HG03135 (cell line): Measurements from ENCODE around the gene GLIPR2.
A peak's percentile ranks its signal among the peaks of the same experiment; 100 is the strongest.

Experiments used
- ATAC-seq: cut with Tn5 transposase; IDR thresholded peaks from one replicate; pipeline ENCODE4 v1.9.1; 2021; ENCODE audit warnings: mild to moderate bottlenecking, moderate library complexity; ENCODE audit not compliant: unreplicated experiment

Gene GLIPR2

DNA sequence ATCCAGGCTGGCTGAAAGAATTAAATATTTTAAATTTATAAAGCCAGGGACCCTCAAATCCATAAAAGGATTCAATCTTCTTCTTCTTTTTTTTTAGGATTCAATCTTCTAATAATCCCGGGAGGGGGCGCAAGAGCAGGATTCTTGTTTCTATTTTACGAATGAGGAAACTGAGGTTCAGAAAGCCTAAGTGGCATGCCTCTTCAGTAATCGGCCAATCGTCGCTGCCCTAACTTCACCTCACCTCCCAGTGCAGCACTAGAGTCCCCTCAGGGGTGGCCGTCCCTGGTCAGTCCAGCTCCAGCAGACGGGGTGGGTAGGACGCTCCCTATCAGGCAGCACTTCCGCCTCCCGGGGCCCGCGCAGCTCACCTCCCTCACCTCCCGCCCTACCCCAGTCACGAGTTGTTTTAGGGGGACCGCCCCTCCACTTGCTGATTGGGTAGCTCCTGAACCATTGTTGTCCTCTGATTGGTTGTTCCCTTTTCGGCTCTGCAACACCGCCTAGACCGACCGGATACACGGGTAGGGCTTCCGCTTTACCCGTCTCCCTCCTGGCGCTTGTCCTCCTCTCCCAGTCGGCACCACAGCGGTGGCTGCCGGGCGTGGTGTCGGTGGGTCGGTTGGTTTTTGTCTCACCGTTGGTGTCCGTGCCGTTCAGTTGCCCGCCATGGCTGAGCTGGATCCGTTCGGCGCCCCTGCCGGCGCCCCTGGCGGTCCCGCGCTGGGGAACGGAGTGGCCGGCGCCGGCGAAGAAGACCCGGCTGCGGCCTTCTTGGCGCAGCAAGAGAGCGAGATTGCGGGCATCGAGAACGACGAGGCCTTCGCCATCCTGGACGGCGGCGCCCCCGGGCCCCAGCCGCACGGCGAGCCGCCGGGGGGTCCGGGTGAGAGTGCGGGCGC is 54.1 kb downstream of the GLIPR2 start, which contains the start of gene CLTA:
CLTA (plus strand) TSS at position 534 of the 902 bp plus-strand sequence; CDS start at position 670, 136 bp downstream.
- peak; percentile 96 for ATAC-seq

DNA sequence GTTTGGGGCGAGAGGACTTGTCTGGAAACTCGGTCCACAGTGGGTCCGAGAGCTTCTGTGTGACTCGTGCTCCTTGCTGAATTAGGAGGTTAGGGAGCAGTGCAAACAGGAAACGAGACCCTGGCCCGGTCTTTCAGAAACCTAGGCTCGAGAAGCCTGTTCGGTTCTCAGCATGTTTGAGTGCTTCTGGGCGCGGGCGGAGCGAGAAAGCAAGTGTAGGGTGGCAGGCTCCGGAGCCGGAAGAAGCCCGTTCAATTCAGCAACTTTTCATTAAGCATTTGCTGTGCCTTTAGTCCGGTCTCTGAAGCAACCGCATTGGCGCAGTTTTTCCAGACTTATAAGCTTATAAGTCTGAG is 54.7 kb downstream of the GLIPR2 start:
- ATAC-seq = peak; percentile 13

DNA sequence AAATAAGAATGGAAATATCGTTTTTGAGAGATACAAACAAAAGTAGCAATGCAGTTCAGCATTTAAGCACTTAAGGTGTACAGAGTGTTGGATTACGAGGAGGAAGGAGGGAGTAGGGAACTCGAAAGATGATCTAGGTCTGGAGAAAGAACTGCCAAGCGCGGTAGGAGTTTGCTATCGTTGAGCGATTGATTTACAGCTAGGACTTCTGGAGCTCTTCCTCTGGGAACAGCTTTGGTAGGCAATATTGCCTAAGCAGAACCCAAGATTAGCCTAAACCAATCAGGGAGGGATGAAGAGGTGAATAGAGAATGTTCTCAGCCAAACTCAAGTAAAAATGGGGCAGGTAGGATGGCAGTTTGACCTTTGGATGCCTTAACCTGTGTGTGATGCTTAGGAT is 55.2 kb downstream of the GLIPR2 start:
- ATAC-seq = no peak

DNA sequence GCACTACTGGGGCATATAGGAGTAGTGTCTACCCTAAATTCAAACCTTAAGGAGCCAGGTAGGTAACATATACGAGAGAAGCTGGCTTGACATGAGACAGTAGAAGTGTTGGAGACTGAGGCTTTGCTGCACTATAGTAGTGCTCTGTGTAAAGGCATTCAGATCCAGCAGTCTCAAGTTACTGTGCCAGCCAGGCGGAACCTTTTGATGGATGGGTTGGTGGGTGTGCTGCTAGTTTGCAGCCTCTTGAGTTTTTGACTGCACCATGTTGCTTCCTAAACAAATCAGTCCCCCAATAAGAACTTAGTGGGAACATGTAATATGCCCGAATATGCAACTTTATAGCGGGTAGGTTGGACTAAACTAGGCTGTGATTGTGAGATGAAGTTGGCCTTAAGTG is 55.7 kb downstream of the GLIPR2 start:
- no peak for ATAC-seq

DNA sequence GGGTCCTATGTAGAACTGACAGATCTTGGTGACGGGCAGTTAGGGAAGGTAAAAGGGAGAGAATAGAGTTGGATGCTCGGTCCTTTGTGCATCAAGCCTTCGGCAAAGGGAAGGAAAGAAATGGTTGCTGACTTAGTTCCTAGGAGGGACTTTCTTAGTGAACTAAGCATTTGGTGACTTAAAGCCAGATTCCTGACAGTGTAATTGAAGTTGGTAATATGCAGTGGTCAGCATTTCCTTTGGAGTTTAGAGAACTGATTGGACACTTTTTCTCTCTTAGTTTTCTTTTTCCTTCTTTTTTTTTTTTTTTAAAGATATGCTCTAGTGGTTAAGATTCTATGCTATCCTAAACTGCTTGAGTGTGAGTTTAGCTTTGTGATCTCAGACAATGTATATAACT is 56.5 kb downstream of the GLIPR2 start:
- no peak for ATAC-seq

DNA sequence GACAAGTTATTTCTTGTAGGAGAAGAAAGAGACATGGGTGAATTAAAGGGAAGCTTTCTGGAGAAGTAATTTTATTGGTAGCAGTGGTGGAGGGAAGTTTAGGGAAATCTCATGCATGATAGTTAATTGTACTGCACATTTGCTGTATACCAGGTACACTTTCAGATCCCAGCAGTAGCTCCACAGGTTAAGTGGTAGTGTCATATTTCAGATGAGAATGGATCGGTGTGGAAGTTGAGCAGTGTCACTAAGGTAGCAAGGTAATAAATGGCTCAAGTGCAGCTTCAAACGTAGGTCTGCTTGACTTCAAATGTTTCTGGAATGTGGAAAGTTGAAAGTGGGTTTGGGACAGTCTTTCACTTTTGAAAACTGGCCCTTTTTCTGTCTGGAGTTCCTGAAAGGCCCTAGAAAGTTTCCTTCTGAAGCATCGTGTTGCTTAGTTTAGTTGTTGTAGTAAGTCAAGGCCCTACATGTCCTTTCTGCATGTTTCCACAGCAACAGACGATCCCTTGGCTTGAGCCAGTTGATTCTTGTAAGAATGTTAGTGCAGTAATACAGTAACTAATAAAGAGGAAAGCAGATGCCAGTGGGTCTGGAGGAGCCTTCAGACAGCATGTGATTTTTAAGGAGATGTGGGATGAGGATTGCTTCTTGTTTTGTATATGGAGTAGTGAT is 57.9 kb downstream of the GLIPR2 start:
- ATAC-seq = no peak

DNA sequence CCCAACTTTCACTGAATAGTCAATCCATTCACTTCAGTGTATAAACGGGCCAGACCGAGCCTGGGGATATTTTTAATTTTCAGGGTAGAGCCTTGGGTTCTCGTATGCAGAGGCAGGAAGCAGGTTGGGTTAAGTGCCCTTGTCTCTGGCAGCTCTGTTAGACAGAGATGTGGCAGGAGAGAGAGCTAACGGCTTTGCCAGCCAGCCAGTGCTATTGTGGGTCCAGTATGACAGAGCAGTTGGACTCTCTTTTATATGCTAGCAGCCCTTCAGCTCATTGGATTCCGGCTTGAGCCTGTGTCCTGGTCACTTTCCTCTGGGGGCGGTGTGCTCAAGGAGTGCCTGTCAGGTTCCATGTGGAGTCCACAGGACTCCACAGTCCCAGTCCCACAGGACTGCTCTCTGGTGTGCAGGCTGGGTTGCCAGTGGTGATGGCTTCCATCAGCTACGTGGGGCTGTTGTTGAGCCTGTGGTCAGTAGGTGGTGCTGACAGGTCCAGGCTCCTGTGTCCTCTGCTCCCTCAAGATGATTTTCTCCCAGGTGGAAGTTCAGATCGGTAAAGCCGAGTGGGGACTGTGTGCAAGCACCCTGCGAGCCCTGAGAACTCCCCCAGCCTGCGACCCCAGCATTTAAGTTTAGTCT is 68.5 kb downstream of the GLIPR2 start:
- ATAC-seq = no peak

DNA sequence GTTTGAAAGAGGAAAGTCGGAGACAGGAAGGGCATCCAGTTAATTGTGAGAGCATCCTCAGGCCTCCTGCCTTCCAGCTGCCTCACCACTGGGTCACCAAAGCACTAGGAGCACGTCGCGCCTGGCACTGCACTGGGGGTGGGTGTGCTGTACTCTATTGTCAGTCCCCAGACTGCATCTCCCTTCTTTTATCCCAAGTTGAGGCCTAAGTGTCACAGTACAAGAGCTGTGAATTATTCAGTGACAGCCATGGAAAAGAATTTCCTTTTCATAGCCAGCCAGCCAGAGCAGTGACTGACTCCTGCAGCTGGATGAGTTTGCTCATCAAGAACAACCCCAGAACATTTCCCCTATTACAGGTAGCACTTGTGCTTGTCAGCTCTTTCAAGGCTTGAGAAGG is 70.5 kb downstream of the GLIPR2 start:
- no peak for ATAC-seq

DNA sequence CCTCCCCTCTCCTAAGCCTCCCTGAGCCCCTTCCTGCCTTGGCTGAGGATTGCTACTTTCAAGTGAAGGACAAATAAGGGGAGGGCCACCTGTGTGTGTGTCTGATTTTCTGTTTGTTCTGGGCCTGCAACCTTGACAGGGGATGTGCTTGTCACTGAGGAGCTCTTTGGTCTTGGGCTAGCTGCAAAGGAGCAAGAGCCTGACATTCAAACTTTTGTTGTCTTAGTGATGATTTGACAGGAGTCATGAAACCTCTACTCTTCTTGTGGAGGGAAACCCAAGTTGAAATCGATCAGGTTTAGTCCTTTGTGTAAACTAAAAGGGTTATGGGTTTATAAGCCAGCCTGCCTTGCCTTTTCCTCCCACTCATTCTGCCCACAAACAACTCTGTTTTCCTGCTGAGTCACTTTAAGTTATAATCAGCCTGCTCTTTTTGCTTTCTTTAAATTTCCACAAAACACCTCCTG is 71.0 kb downstream of the GLIPR2 start:
- no peak for ATAC-seq

DNA sequence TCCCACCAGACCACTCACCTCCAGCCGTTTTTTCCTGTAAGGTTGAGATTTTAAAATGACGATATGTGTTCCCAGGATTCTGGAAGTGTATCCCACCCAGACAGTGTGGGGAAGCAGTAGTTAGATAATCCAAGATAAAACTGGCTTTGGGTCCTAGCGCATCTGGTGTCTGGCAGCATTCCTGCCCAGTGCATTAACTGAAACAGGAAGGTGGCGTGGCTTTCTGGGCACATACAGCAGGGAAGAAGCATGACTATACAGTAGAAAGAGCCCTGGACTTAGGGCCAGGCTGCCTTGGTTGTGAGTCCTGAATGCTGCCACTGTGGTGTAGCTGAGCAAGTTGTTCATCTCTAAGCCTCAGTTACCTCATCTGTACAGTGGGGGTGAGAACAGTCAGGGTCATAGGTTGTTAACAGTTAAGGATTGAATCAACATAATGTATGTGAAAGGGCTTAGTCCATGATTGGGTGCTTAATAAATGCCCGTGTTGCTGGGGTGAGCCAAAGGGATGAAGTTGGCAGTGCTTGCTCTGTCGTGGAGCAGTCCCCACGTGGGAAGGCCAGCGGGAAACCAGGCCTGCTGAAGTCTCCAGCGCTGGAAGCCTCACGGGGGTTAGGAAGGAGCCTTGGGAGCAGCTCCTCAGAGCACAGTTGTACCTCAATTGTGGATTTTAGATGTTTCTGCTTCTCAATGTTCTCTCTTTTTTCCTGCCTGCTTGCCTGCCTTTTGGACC is 72.2 kb downstream of the GLIPR2 start:
- no peak for ATAC-seq

DNA sequence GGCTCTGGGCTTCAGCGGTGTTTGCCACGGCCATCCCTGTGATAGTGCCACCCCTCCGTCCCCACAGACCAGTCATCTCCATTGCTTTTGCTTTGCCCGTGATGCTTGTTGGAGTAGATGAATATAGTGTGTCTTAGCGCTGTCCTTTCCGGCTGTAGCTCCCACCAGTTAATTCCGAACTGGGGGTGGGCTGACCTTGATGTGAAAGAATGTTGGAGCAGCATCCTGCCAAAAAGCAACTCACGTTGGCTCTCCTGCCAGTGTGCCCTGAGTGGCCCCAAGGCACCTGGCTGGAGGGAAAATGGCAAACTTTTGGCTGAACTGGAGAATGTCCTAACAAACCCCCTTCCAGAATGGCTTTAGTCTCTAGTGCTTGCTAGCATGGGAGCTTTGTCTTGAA is 74.2 kb downstream of the GLIPR2 start:
- ATAC-seq = no peak

DNA sequence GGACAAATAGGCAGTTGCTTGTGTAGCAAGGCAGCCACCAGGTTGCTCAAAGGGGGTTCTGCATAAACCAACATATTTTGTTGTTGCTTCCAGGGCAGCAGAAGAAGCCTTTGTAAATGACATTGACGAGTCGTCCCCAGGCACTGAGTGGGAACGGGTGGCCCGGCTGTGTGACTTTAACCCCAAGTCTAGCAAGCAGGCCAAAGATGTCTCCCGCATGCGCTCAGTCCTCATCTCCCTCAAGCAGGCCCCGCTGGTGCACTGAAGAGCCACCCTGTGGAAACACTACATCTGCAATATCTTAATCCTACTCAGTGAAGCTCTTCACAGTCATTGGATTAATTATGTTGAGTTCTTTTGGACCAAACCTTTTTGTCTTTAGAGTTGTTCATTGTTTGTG is 75.0 kb downstream of the GLIPR2 start:
- ATAC-seq = no peak

DNA sequence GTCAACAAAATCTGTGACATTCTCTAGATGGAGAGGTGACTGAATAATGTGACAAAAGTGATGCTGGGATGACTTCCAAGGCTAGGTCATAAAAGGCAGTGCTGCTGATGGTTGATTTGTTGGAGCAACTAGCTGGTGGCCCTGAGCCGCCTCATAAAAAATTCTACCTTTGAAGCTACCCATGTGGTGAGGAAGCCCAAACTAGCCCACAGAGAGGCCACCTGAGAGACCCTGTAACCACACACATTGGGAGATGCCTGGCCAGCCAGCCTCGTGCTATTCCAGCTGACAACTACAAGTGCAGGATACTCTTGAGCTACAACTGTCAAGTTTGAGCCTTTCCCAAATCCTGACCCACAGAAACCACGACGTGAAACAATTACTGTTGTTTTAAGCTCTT is 76.9 kb downstream of the GLIPR2 start:
- ATAC-seq = no peak
